AG08395 (cell line): Measurements from ENCODE around the gene AIFM3.
A peak's percentile ranks its signal among the peaks of the same experiment; 100 is the strongest.

Experiments used
- DNase-seq: peaks from one replicate; pipeline ENCODE4 v3.0.0; 2012; ENCODE audit warnings: mixed read lengths, low spot score

Gene AIFM3

DNA sequence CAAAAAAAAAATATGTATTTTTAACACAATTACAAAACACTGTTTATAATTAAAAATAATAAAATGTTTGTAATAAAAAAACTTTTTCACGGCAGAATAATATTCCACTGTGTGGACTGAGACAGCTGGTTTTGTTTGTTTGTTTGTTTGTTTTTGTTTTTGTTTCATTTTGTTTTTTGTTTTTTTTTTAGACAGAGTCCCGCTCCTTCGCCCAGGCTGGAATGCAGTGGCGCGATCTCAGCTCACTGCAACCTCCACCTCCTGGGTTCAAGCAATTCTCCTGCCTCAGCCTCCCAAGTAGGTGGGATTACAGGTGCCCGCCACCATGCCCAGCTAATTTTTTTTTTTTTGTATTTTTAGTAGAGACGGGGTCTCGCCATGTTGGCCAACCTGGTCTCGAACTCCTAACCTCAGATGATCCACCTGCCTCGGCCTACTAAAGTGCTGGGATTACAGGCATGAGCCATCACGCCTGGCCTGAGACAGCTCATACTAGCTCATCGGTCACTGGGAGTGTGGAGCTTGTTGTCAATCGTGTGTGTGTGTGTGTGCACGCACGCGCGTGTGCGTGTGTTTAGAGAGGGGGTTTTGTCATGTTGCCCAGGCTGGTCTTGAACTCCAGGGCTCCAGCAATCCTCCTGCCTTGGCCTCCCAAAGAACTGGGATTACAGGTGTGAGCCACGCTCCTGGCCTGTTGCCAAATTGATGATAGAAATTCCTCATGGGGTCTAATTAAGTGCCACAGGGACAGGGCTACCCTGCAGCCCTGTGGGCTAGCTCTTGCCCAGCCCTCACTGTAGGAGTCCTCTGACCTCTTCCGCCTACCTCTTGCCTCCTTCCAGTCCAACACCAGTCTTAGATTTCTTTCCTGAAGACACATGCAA lies 7.2 kb upstream of the AIFM3 start:
- DNase-seq, result no peak

DNA sequence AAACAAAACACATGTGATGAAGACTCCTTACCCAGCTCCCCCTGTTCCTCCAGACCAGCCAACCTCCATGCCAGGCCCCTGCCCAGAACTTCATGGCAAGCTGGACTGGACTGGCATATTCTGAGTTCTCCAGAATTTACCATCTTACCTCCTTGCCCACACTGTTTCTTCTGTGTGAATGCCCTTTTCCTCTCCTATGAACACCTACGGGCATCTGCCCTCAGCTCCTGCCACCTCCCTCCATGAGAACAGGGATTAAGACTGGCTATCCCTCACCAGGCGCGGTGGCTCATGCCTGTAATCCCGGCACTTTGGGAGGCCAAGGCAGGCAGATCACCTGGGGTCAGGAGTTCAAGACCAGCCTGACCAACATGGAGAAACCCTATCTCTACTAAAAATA lies 6.4 kb upstream of the AIFM3 start:
- DNase-seq, result no peak

DNA sequence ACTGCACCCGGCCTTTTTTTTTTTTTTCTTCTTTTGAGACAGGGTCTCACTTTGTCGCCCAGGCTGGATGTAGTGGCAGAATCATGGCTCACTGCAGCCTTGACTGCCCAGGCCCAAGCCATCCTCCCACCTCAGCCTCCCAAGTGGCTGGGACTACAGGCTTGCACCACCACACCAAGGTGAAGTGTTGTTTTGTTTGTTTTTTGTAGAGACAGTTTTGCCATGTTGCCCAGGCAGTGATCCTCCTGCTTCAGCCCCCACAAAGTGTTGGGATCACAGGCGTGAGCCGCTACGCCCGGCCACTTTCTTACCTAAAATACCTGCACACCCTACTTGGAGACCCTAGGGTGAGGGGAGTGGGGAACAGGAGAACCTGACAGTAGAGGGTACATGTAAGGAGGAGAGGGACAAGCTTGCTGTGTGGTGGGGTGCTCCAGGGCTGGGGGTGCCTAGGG lies 4.5 kb upstream of the AIFM3 start:
- DNase-seq, result no peak

GRCh38 chr22:20963201-20964052 lies 3.6 kb upstream of the AIFM3 start:
- no peak for DNase-seq

GRCh38 chr22:20964090-20964798 lies 2.8 kb upstream of the AIFM3 start:
- DNase-seq, result no peak

- DNase-seq, result no peak
Measured at GRCh38 chr22:20964799-20965103, 2.3 kb upstream of the AIFM3 start.

GRCh38 chr22:20965104-20965887 lies 1.8 kb upstream of the AIFM3 start:
- DNase-seq, result no peak

- DNase-seq, result no peak
Measured at GRCh38 chr22:20965888-20966855, 883 bp upstream of the AIFM3 start.

GRCh38 chr22:20967697-20968211 lies 699 bp downstream of the AIFM3 start:
- no peak for DNase-seq

DNA sequence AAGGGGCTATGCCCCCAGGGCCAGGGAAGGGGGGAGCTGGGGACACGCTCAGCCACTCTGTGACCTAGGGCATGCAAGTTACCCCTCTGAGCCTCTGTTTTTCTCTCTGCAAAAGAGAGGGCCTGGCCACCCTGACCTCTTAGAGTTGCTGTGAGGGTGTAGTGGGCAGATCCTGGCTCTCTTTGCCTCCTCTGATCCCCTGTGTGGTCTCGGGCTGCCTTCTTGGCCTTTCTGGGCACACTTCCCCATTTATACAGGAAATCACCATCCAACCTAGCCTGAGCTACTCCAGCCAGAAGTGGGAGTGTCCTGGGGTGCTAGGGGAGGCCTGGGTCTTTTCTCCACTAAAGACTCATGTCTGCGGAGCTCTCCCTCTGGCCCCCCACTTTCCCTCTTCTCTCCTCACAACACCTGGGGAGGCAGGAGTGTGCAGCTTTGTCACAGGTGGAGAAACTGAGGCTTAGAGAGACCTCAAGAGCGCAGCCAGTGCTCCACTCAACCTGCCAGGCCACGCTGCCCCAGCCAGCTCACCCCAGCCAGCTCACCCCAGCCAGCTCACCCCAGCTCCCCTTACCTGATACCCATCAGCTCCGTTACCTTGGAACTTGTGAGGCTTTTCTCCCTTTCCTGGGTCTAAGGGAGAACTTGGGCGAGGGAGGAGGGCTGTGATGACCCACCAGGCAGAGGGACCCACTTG lies 1.4 kb downstream of the AIFM3 start:
- no peak for DNase-seq

GRCh38 chr22:20970939-20971657 lies 4.0 kb downstream of the AIFM3 start:
- DNase-seq, result no peak

GRCh38 chr22:20972014-20972694 lies 5.1 kb downstream of the AIFM3 start:
- peak; percentile 44 for DNase-seq

DNA sequence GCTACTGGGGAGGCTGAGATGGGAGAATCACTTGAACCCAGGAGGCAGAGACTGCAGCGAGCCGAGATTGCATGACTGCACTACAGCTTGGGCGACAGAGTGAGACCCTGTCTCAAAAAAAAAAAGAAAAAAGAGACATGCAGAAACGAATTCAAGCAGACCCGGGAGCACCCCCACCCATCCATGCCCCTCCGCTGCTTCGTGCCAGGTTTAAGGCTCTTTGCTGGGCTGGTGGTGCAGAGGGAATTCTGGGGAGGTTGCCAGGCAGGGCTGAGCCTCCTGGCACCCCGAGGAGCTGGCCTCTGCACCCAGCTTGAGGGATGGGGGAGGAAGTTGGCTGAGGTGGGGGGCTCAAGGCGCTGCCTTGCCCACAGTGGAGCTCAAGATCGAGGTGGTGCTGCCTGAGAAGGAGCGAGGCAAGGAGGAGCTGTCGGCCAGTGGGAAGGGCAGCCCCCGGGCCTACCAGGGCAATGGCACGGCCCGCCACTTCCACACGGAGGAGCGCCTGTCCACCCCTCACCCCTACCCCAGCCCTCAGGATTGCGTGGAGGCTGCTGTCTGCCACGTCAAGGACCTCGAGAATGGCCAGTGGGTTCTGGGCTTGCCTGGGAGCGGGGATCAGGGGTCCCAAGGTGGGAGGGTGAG lies 6.0 kb downstream of the AIFM3 start:
- no peak for DNase-seq

DNA sequence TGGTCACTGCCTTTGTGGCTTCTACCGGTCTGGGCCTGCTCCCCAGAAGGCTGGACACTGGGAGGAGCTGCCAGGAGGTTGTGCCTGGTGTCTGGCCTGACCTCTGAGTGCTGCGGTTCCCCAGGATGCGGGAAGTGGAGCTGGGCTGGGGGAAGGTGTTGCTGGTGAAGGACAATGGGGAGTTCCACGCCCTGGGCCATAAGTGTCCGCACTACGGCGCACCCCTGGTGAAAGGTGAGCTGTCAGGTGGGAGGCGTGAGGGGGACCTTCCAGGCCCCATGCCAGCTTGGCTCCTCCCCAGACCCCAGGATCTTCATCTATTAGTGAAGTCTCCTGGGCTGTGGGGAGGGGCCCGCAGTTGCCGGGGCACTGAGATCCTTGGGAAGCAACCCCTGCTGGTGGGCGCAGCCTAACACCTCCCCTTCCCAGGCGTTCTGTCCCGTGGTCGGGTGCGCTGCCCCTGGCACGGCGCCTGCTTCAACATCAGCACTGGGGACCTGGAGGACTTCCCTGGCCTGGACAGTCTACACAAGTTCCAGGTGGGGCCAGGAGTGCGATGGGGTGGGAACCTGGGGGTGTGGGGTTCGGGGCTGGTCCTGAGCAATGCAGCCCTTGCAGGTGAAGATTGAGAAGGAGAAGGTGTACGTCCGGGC lies 6.7 kb downstream of the AIFM3 start:
- no peak for DNase-seq

GRCh38 chr22:20974336-20974955 lies 7.4 kb downstream of the AIFM3 start:
- no peak for DNase-seq

DNA sequence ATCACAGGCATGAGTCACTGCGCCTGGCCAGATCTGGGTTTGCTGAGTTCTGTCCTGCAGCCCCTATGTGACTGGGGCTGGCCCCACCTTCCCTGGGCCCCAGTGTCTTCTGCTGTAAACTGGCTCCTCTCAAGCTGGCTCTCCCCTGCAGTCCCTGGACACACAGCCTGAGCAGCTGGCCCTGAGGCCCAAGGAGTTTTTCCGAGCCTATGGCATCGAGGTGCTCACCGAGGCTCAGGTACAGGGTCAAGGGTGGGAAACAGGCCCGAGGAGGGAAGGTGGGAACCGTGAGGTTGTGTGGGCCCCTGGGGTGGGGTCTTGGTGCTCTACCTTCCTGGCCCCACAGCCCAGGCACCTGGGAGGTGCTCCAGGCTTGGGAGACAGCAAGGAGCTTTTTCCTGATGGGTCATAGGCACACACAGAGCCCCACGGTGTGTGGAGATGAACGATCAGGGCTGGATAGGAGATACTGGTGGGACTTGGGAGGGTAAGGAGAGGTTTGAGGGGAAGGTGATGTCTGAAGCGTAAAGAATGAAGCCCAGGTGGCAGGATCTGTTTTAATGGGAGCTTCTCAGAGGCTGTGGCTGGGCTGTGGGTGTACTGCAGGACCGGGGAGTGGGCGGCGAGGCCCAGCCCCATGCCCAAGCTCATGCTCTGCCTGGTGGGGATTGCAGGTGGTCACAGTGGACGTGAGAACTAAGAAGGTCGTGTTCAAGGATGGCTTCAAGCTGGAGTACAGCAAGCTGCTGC lies 8.7 kb downstream of the AIFM3 start:
- DNase-seq, result no peak
